IMR-90 (cell line): Measurements from ENCODE around the gene DZIP1L. TPM values are rescaled to one million over a fixed set of nuclear protein-coding genes. Genes with fewer than 3 reads are reported as not detected.

Source experiments
- ATAC-seq: fragments of 200-7000 bp; cut with Tn5 transposase; 2 replicates; pipeline ENCODE4 v1.9.1; 2020; ENCODE audit warnings: low read depth, mild to moderate bottlenecking, moderate library complexity
- BruUV-seq: library from RNA; stranded (reverse); fragments of 400-500 nt; replicated peaks from 2 replicates; lab custom pipeline; 2021; lab: Mats Ljungman, UMichigan
- CTCF ChIA-PET: fragments of 300-600 bp; formaldehyde crosslinking; extraction: SDS; loops from one replicate; lab custom pipeline; 2021; ENCODE audit warnings: antibody characterized with exemption; lab: Yijun Ruan, JAX
- POLR2A ChIA-PET: fragments of 300-600 bp; sonication (Branson Sonifier 250); formaldehyde crosslinking; loops from one replicate; lab custom pipeline; 2022; ENCODE audit warnings: antibody characterized with exemption; ENCODE audit not compliant: unreplicated experiment; lab: Charles Lee
- DNase-seq: peaks from one replicate; pipeline ENCODE4 v3.0.0; 2013
- H2AFZ ChIP-seq: replicated peaks from 2 replicates; pipeline ENCODE3; 2013; ENCODE audit warnings: low read length, mild to moderate bottlenecking; ENCODE audit not compliant: poor library complexity
- H2AK5ac ChIP-seq: 2 replicates; pipeline ENCODE4 v1.6.1; 2013; ENCODE audit warnings: low read depth, low read length, inconsistent platforms
- H2AK9ac ChIP-seq: replicated peaks from 2 replicates; pipeline ENCODE3; 2013; ENCODE audit warnings: mild to moderate bottlenecking, low read depth, low read length, moderate library complexity; ENCODE audit not compliant: poor library complexity
- H2BK120ac ChIP-seq: 2 replicates; pipeline ENCODE4 v1.6.1; 2013; ENCODE audit warnings: low read depth, low read length, inconsistent platforms
- H2BK15ac ChIP-seq: 3 replicates; pipeline ENCODE4 v1.6.1; 2013; ENCODE audit warnings: low read depth, low read length, inconsistent platforms
- H2BK20ac ChIP-seq: 2 replicates; pipeline ENCODE4 v1.6.1; 2013; ENCODE audit warnings: low read depth, mild to moderate bottlenecking, inconsistent platforms, low read length, moderate library complexity
- H2BK5ac ChIP-seq: 2 replicates; pipeline ENCODE4 v1.6.1; 2013; ENCODE audit warnings: mild to moderate bottlenecking, low read depth, low read length, inconsistent platforms; ENCODE audit not compliant: poor library complexity, severe bottlenecking
- H3K14ac ChIP-seq: replicated peaks from 2 replicates; pipeline ENCODE4 v1.6.1; 2013; ENCODE audit warnings: low read depth, low read length, inconsistent platforms
- H3K18ac ChIP-seq: 2 replicates; pipeline ENCODE4 v1.6.1; 2013; ENCODE audit warnings: low read depth, low read length, control low read depth
- H3K23ac ChIP-seq: 2 replicates; pipeline ENCODE4 v1.6.1; 2013; ENCODE audit warnings: low read depth, low read length, inconsistent platforms
- H3K27ac ChIP-seq: 2 replicates; pipeline ENCODE4 v1.5.1; 2013; ENCODE audit warnings: mild to moderate bottlenecking, control low read depth, low read length; ENCODE audit not compliant: insufficient read depth
- H3K27me3 ChIP-seq: 2 replicates; pipeline ENCODE4 v1.6.1; 2013; ENCODE audit warnings: low read length; ENCODE audit not compliant: control insufficient read depth, insufficient read depth
- H3K36me3 ChIP-seq: 2 replicates; pipeline ENCODE4 v1.6.1; 2013; ENCODE audit warnings: low read length, mixed read lengths; ENCODE audit not compliant: control insufficient read depth, insufficient read depth
- H3K4ac ChIP-seq: 2 replicates; pipeline ENCODE4 v1.6.1; 2013; ENCODE audit warnings: low read depth, low read length, inconsistent platforms
- H3K4me1 ChIP-seq: 2 replicates; pipeline ENCODE4 v1.6.1; 2013; ENCODE audit warnings: low read length, mixed read lengths; ENCODE audit not compliant: control insufficient read depth, insufficient read depth
- H3K4me2 ChIP-seq: 2 replicates; pipeline ENCODE4 v1.6.1; 2013; ENCODE audit warnings: low read depth, mild to moderate bottlenecking, control low read depth, low read length, moderate library complexity
- H3K4me3 ChIP-seq: 2 replicates; pipeline ENCODE4 v1.5.1; 2013; ENCODE audit warnings: low read depth, mild to moderate bottlenecking, control low read depth, low read length, moderate library complexity; ENCODE audit not compliant: insufficient read depth
- H3K56ac ChIP-seq: 2 replicates; pipeline ENCODE4 v1.6.1; 2013; ENCODE audit warnings: low read length, inconsistent platforms; ENCODE audit not compliant: insufficient read depth; ENCODE audit errors: extremely low read depth
- H3K79me1 ChIP-seq, 2 experiments: 2 replicates each; pipeline ENCODE4 v1.6.1; 2013; ENCODE audit warnings: low read length in 2 of 2, inconsistent platforms in 1 of 2, low read depth in 1 of 2
- H3K9ac ChIP-seq: 2 replicates; pipeline ENCODE4 v1.6.1; 2013; ENCODE audit warnings: low read depth, low read length, control low read depth
- H3K9me1 ChIP-seq: 2 replicates; pipeline ENCODE4 v1.6.1; 2013; ENCODE audit warnings: low read length, inconsistent platforms; ENCODE audit not compliant: insufficient read depth
- H3K9me3 ChIP-seq: 2 replicates; pipeline ENCODE4 v1.6.1; 2013; ENCODE audit warnings: low read length; ENCODE audit not compliant: control insufficient read depth, insufficient read depth
- H4K20me1 ChIP-seq: 2 replicates; pipeline ENCODE4 v1.6.1; 2013; ENCODE audit warnings: low read length, inconsistent platforms; ENCODE audit not compliant: insufficient read depth
- H4K5ac ChIP-seq: 2 replicates; pipeline ENCODE4 v1.6.1; 2013; ENCODE audit warnings: mild to moderate bottlenecking, low read depth, low read length, control low read depth
- H4K8ac ChIP-seq, 2 experiments: 2 replicates each; pipeline ENCODE4 v1.6.1; 2013; ENCODE audit warnings: low read depth in 2 of 2, low read length in 2 of 2, control low read depth in 1 of 2, inconsistent platforms in 1 of 2
- H4K91ac ChIP-seq: 2 replicates; pipeline ENCODE4 v1.6.1; 2013; ENCODE audit warnings: low read depth, low read length, inconsistent platforms; ENCODE audit not compliant: insufficient read depth
- BHLHE40 ChIP-seq: fragments of 150-350 bp; IDR thresholded peaks from 2 replicates; pipeline ENCODE4 v1.6.1; 2016; ENCODE audit warnings: mild to moderate bottlenecking, low read depth, low read length
- CEBPB ChIP-seq: IDR thresholded peaks from 2 replicates; pipeline ENCODE4 v1.6.1; 2012; ENCODE audit warnings: low read depth, low read length, improper control_type of control experiment
- CHD1 ChIP-seq: IDR thresholded peaks from 2 replicates; pipeline ENCODE4 v1.6.1; 2012; ENCODE audit warnings: low read depth, low read length, improper control_type of control experiment
- CTCF ChIP-seq: conservative IDR thresholded peaks from 2 replicates; pipeline ENCODE4 v1.5.1; 2012; ENCODE audit warnings: mild to moderate bottlenecking, low read depth, low read length, improper control_type of control experiment
- ELK1 ChIP-seq: fragments of 150-350 bp; IDR thresholded peaks from 2 replicates; pipeline ENCODE4 v1.6.1; 2016; ENCODE audit warnings: low read depth, mild to moderate bottlenecking, low read length, moderate library complexity, borderline replicate concordance
- FOS ChIP-seq: fragments of 150-350 bp; IDR thresholded peaks from 2 replicates; pipeline ENCODE4 v1.6.1; 2016; ENCODE audit warnings: low read depth, low read length
- MAFK ChIP-seq: IDR thresholded peaks from 2 replicates; pipeline ENCODE4 v1.6.1; 2012; ENCODE audit warnings: low read depth, low read length, improper control_type of control experiment
- MAZ ChIP-seq: IDR thresholded peaks from 2 replicates; pipeline ENCODE4 v1.6.1; 2012; ENCODE audit warnings: low read depth, mild to moderate bottlenecking, low read length, improper control_type of control experiment, moderate library complexity, borderline replicate concordance
- MXI1 ChIP-seq: IDR thresholded peaks from 2 replicates; pipeline ENCODE4 v1.6.1; 2012; ENCODE audit warnings: low read depth, mild to moderate bottlenecking, low read length, moderate library complexity, borderline replicate concordance
- NFE2L2 ChIP-seq: fragments of 150-350 bp; IDR thresholded peaks from 2 replicates; pipeline ENCODE4 v1.6.1; 2016; ENCODE audit warnings: low read depth, mild to moderate bottlenecking, low read length
- POLR2A ChIP-seq: IDR thresholded peaks from 2 replicates; pipeline ENCODE4 v1.6.1; 2012; ENCODE audit warnings: mild to moderate bottlenecking, low read depth, low read length
- RAD21 ChIP-seq: IDR thresholded peaks from 2 replicates; pipeline ENCODE4 v1.6.1; 2012; ENCODE audit warnings: low read length, improper control_type of control experiment
- RCOR1 ChIP-seq: IDR thresholded peaks from 2 replicates; pipeline ENCODE4 v1.6.1; 2012; ENCODE audit warnings: mild to moderate bottlenecking, low read length, improper control_type of control experiment; ENCODE audit not compliant: insufficient replicate concordance
- RFX5 ChIP-seq: IDR thresholded peaks from 2 replicates; pipeline ENCODE4 v1.8.0; 2012; ENCODE audit warnings: low read depth, mild to moderate bottlenecking, low read length, moderate library complexity
- SMC3 ChIP-seq: fragments of 150-350 bp; IDR thresholded peaks from 2 replicates; pipeline ENCODE4 v1.6.1; 2016; ENCODE audit warnings: low read depth, mild to moderate bottlenecking, antibody characterized with exemption, low read length, moderate library complexity
- WGBS, 2 experiments: methylation state at CpG; one replicate each; pipeline versions ENCODE4 v1.1.5 to v1.1.7; 2013; ENCODE audit warnings: missing lambda C conversion rate in 2 of 2; ENCODE audit not compliant: insufficient read length in 1 of 2; ENCODE audit errors: extremely low coverage in 2 of 2; 5-methylcytosine and 5-hydroxymethylcytosine counted together
- dilution Hi-C: fragments of 300-500 bp; cut with HindIII; formaldehyde crosslinking; loops from one replicate; pipeline ENCODE4 v1.14.3; 2018; ENCODE audit warnings: low sequenced_read_pairs; ENCODE audit not compliant: unreplicated experiment
- in situ Hi-C: fragments of 300-500 bp; cut with MboI; formaldehyde crosslinking; loops from 3 replicates; pipeline ENCODE4 v1.14.3; 2019; ENCODE audit warnings: low sequenced_read_pairs, inconsistent platforms, mixed read lengths
- intact Hi-C: fragments of 100-400 bp; cut with micrococcal nuclease; formaldehyde crosslinking; loops from 2 replicates; pipeline ENCODE4 v1.10.0; 2022
- polyA plus RNA-seq, 3 experiments: library from polyadenylated mRNA; depleted of rRNA; stranded (reverse); fragments of >200 nt; gene quantifications; 2 replicates each; pipeline ENCODE4 v1.2.3, GENCODE V29; 2012; ENCODE audit warnings: low replicate concordance in 1 of 3
- total RNA-seq: library from RNA; depleted of rRNA; stranded (reverse); fragments of >200 nt; gene quantifications from 2 replicates; pipeline ENCODE4 v1.2.3, GENCODE V29; 2012
- TF ChIP-seq, protein P1 (sequence below): fragments of 150-350 bp; IDR thresholded peaks from 2 replicates; pipeline ENCODE4 v1.6.1; 2017; ENCODE audit warnings: mild to moderate bottlenecking, antibody characterized with exemption, low read length, low read depth

DZIP1L gene
- total and polyA plus RNA-seq, 2 of the 4 experiments (the other 2 are of a cell fraction): 12.9 to 14.7 TPM

DNA sequence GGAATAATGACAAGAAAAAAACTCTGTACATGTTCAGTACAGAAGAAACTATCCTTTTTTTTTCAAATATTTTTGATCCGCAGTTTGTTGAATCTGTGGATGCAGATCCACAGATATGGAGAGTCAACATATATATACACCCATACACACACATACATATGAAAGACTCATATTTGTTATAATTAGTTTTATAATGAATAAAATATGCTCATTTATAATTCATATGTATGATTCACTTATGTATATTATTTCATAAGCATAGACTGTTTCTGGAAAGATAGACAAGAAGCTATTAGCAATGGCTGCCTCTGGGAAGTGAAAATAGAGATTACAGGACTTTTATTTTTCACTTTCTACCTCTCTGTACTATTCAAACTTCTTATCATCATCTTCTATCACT, 9.8 kb downstream of the DZIP1L start:
- Histone ChIP-seq H2AK5ac (no peak overlapping the region), H4K91ac (no peak overlapping the region), H2BK20ac (no peak overlapping the region), H3K27me3 (no peaks in the 10 kb centered on the region), H3K4me1 (no peaks in the 10 kb centered on the region), H3K9me1 (peaks cover 6% of the 10 kb centered on the region; the same call in 1 of the 2 replicates), H3K56ac (no peak overlapping the region), H2AK9ac (no peak overlapping the region), H3K4ac (no peak overlapping the region), H3K9me3 (no peaks in the 10 kb centered on the region), H3K4me2 (no peak overlapping the region), H4K20me1 (peaks cover 4% of the 10 kb centered on the region; the same call in 1 of the 2 replicates), H3K36me3 (peaks cover 26% of the 10 kb centered on the region), H3K9ac (no peak overlapping the region), H2AFZ (no peak overlapping the region), H3K79me1 (peaks cover 25 to 64% of the 10 kb centered on the region in 2 experiments), H3K4me3 (no peak overlapping the region), H3K27ac (no peak overlapping the region), H3K18ac (no peak overlapping the region), H2BK120ac (no peak overlapping the region), H3K23ac (no peak overlapping the region), H3K14ac (no peak overlapping the region), H2BK15ac (no peak overlapping the region), H4K5ac (no peak overlapping the region), H4K8ac (no peak overlapping the region), H2BK5ac (no peak overlapping the region)
- in situ Hi-C loops (no loop called here), intact Hi-C loops (no loop called here), dilution Hi-C loops (no loop called here)
- ATAC-seq (no peak), DNase-seq (no peak)
- TF ChIP-seq, protein P1, sequence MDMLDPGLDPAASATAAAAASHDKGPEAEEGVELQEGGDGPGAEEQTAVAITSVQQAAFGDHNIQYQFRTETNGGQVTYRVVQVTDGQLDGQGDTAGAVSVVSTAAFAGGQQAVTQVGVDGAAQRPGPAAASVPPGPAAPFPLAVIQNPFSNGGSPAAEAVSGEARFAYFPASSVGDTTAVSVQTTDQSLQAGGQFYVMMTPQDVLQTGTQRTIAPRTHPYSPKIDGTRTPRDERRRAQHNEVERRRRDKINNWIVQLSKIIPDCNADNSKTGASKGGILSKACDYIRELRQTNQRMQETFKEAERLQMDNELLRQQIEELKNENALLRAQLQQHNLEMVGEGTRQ: no peak
- TF ChIP-seq BHLHE40: no peak
- no peak for TF ChIP-seq RAD21
- no peak for TF ChIP-seq CHD1
- TF ChIP-seq MAFK: no peak
- no peak for TF ChIP-seq SMC3
- TF ChIP-seq FOS: no peak
- no peak for TF ChIP-seq RCOR1
- no peak for TF ChIP-seq ELK1
- no peak for TF ChIP-seq MAZ
- no peak for TF ChIP-seq CTCF
- no peak for TF ChIP-seq POLR2A
- TF ChIP-seq CEBPB: no peak
- no peak for TF ChIP-seq NFE2L2
- TF ChIP-seq MXI1: no peak
- TF ChIP-seq RFX5: no peak
- no TSS peak for BruUV-seq
- no CpG with 5 or more reads among the region's 1 CpG for WGBS, 2 experiments
- POLR2A ChIA-PET: no interaction called here
- CTCF ChIA-PET: interaction anchor here (0.5 to 1.1 kb wide), 2 partner anchors 8 to 16 kb away, joined by 3 to 4 read pairs; no protein-coding TSS in a partner anchor
